SK-N-SH treated with all-trans-retinoic acid at 6 μM for 48 hours (cell line): ENCODE data around the gene PPAT.

ENCODE experiments used
- ATAC-seq: fragments of 200-7000 bp; cut with Tn5 transposase; 3 replicates; pipeline ENCODE4 v1.9.1; 2020; ENCODE audit warnings: mild to moderate bottlenecking, moderate library complexity
- ARNTL ChIP-seq: fragments of 450-650 bp; formaldehyde crosslinking; IDR thresholded peaks from 2 replicates; pipeline ENCODE4 v1.5.0; 2020; ENCODE audit warnings: low read depth, mild to moderate bottlenecking, moderate library complexity, borderline replicate concordance
- BACH2 ChIP-seq: fragments of 250-450 bp; sonication (Bioruptor Pico); IDR thresholded peaks from 2 replicates; pipeline ENCODE4 v1.9.0; 2021; ENCODE audit warnings: mild to moderate bottlenecking, borderline replicate concordance
- CREB5 ChIP-seq: fragments of 250-450 bp; sonication (Bioruptor Pico); IDR thresholded peaks from 2 replicates; pipeline ENCODE4 v1.5.1; 2020; ENCODE audit warnings: low read depth, mild to moderate bottlenecking, moderate library complexity
- CSDC2 ChIP-seq: fragments of 250-450 bp; sonication (Bioruptor Pico); IDR thresholded peaks from 2 replicates; pipeline ENCODE4 v1.5.0; 2020; ENCODE audit warnings: mild to moderate bottlenecking, moderate library complexity
- CSRNP3 ChIP-seq: fragments of 250-450 bp; sonication (Bioruptor Pico); IDR thresholded peaks from 2 replicates; pipeline ENCODE4 v1.5.1; 2021; ENCODE audit warnings: mild to moderate bottlenecking, moderate library complexity
- ESRRG ChIP-seq: fragments of 250-450 bp; sonication (Bioruptor Pico); IDR thresholded peaks from 2 replicates; pipeline ENCODE4 v1.6.1; 2021; ENCODE audit warnings: mild to moderate bottlenecking
- ISL1 ChIP-seq: fragments of 250-450 bp; sonication (Bioruptor Pico); IDR thresholded peaks from 2 replicates; pipeline ENCODE4 v2.1.2; 2022; ENCODE audit warnings: mild to moderate bottlenecking, moderate library complexity
- OSR1 ChIP-seq: fragments of 250-450 bp; sonication (Bioruptor Pico); IDR thresholded peaks from 2 replicates; pipeline ENCODE4 v1.8.0; 2022; ENCODE audit warnings: moderate library complexity, mild to moderate bottlenecking, inconsistent platforms
- PATZ1 ChIP-seq: fragments of 250-450 bp; sonication (Bioruptor Pico); IDR thresholded peaks from 2 replicates; pipeline ENCODE4 v1.8.0; 2020; ENCODE audit warnings: mild to moderate bottlenecking, moderate library complexity, borderline replicate concordance
- POU6F1 ChIP-seq: fragments of 250-450 bp; sonication (Bioruptor Pico); IDR thresholded peaks from 2 replicates; pipeline ENCODE4 v1.8.0; 2021; ENCODE audit warnings: low read depth, mild to moderate bottlenecking, moderate library complexity, borderline replicate concordance
- PPARA ChIP-seq: fragments of 250-450 bp; sonication (Bioruptor Pico); IDR thresholded peaks from 2 replicates; pipeline ENCODE4 v1.5.0; 2020; ENCODE audit warnings: mild to moderate bottlenecking, borderline replicate concordance
- RARB ChIP-seq: fragments of 250-450 bp; sonication (Bioruptor Pico); IDR thresholded peaks from 2 replicates; pipeline ENCODE4 v1.8.0; 2021; ENCODE audit warnings: mild to moderate bottlenecking, moderate library complexity
- TCF4 ChIP-seq: fragments of 250-450 bp; sonication (Bioruptor Pico); IDR thresholded peaks from 2 replicates; pipeline ENCODE4 v1.8.0; 2021; ENCODE audit warnings: mild to moderate bottlenecking, moderate library complexity, borderline replicate concordance
- TSHZ2 ChIP-seq: fragments of 250-450 bp; sonication (Bioruptor Pico); IDR thresholded peaks from 2 replicates; pipeline ENCODE4 v1.5.0; 2020; ENCODE audit warnings: mild to moderate bottlenecking, moderate library complexity
- ZC3H10 ChIP-seq: fragments of 250-450 bp; sonication (Bioruptor Pico); IDR thresholded peaks from 2 replicates; pipeline ENCODE4 v1.5.1; 2021; ENCODE audit warnings: mild to moderate bottlenecking, moderate library complexity
- ZFP3 ChIP-seq: fragments of 250-450 bp; sonication (Bioruptor Pico); IDR thresholded peaks from 2 replicates; pipeline ENCODE4 v1.5.0; 2020; ENCODE audit warnings: mild to moderate bottlenecking, moderate library complexity
- ZFP30 ChIP-seq: fragments of 450-650 bp; formaldehyde crosslinking; IDR thresholded peaks from 2 replicates; pipeline ENCODE4 v1.5.0; 2022; ENCODE audit warnings: mild to moderate bottlenecking, moderate library complexity
- ZNF565 ChIP-seq: fragments of 450-650 bp; formaldehyde crosslinking; conservative IDR thresholded peaks from 2 replicates; pipeline ENCODE4 v1.5.0; 2020; ENCODE audit warnings: low read depth, mild to moderate bottlenecking, moderate library complexity
- ZNF8 ChIP-seq: fragments of 450-650 bp; formaldehyde crosslinking; IDR thresholded peaks from 2 replicates; pipeline ENCODE4 v1.5.0; 2020; ENCODE audit warnings: mild to moderate bottlenecking, moderate library complexity

Gene PPAT

GRCh38 chr4:56416349-56416748 lies 19.1 kb downstream of the PPAT start:
- no peak for ATAC-seq
- TF ChIP-seq TSHZ2 (CRISPR knock-in tag) = no peak
- TF ChIP-seq ZNF565 (CRISPR knock-in tag) = no peak
- no peak for TF ChIP-seq ZFP3 (CRISPR knock-in tag)
- TF ChIP-seq ZFP30 = no peak
- TF ChIP-seq ZNF8 (CRISPR knock-in tag) = no peak
- TF ChIP-seq CREB5 = no peak
- TF ChIP-seq OSR1 (CRISPR knock-in tag) = no peak
- TF ChIP-seq PPARA (CRISPR knock-in tag) = no peak
- no peak for TF ChIP-seq POU6F1 (CRISPR knock-in tag)
- TF ChIP-seq TCF4 (CRISPR knock-in tag) = no peak
- TF ChIP-seq PATZ1 (CRISPR knock-in tag) = no peak
- TF ChIP-seq ISL1 (CRISPR knock-in tag) = no peak
- TF ChIP-seq RARB (CRISPR knock-in tag) = no peak
- TF ChIP-seq ESRRG (CRISPR knock-in tag) = no peak
- TF ChIP-seq ARNTL (CRISPR knock-in tag) = no peak
- TF ChIP-seq ZC3H10 (CRISPR knock-in tag) = no peak
- TF ChIP-seq CSDC2 (CRISPR knock-in tag) = no peak

GRCh38 chr4:56414135-56414670 lies 21.2 kb downstream of the PPAT start:
- no peak for ATAC-seq
- TF ChIP-seq ARNTL (CRISPR knock-in tag) = no peak
- TF ChIP-seq BACH2 (CRISPR knock-in tag) = no peak
- TF ChIP-seq ESRRG (CRISPR knock-in tag) = no peak
- no peak for TF ChIP-seq CSRNP3
- TF ChIP-seq PATZ1 (CRISPR knock-in tag) = no peak
